ENCODE results near the gene PRKRA. TPM values are rescaled to one million over a fixed set of nuclear protein-coding genes. Genes with fewer than 3 reads are reported as not detected.

PRKRA gene
- total RNA-seq, 4 donors from 2014 or later, result 37.3 to 52.1 (median 45.5) TPM

DNA sequence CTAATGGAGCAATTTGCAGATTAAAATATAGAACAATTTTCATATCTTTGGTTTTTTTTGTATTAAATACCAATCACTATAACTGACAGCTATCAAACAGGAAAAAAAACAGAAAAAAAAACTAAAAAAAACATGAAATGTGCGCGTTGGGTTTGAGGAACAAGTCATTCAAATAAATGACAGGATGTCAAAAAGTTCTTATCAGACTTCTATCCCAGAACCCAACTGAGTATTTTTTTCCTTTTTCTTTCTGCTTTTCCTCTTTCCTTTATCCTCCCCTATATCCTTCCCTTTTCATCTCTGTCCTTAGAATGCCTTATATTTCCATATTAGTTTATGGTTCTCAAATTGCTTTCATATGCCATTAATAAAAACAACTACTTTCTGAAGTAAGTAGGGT is 14.3 kb downstream of the PRKRA start:
- Histone ChIP-seq H3K36me3 (peaks cover 0 to 96% (median 10%) of the 10 kb centered on the region in 3 donors), H3K4me1 (no peaks in the 10 kb centered on the region)
- WGBS, 2 donors, result 87 to 89% methylated on average over 2 of the region's 2 CpGs

DNA sequence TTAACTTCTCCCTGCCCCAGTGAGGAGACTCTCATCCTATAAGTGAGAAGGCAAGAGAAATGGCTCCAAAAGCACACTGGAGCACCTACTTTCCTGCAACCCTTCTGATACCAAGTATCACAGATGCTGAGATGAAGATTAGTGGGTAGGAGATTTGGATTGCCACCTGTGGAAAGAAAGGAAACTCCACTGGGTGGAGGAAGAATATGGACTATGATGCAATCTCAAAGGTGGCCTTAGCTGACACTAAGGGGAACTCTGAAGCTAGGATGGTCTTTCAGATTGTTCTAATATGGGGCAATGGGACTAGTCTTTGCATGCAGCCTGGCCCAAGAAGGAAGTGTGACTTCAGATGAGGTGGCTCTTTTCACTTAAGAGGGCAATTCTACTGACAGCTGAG is 21.6 kb downstream of the PRKRA start:
- Histone ChIP-seq H3K27me3 (no peaks in the 10 kb centered on the region), H3K9me3 (peaks cover 0 to 10% (median 0%) of the 10 kb centered on the region in 4 donors), H3K36me3 (peaks cover 0 to 89% (median 5%) of the 10 kb centered on the region in 3 donors), H3K4me1 (no peaks in the 10 kb centered on the region), H3K27ac (no peak overlapping the region), H3K4me3 (no peak overlapping the region)
- DNase-seq (ENCODE audit: low spot score in 2 of 2), result no peak
- no peak for TF ChIP-seq POLR2A (IDR thresholded peaks at IDR 0.05)
- no peak for TF ChIP-seq EP300 (IDR thresholded peaks at IDR 0.05)
- TF ChIP-seq CTCF (IDR thresholded peaks at IDR 0.05), result no peak

More for the DNA sequence above, 14.3 kb downstream of the PRKRA start:
- Histone ChIP-seq H3K27ac (no peak overlapping the region), H3K27me3 (no peaks in the 10 kb centered on the region), H3K4me3 (no peak overlapping the region), H3K9me3 (no peaks in the 10 kb centered on the region)
- TF ChIP-seq POLR2A (IDR thresholded peaks at IDR 0.05), result no peak
- no peak for TF ChIP-seq EP300 (IDR thresholded peaks at IDR 0.05)
- no peak for TF ChIP-seq CTCF (IDR thresholded peaks at IDR 0.05)
- DNase-seq (ENCODE audit: low spot score in 2 of 2), result no peak

DNA sequence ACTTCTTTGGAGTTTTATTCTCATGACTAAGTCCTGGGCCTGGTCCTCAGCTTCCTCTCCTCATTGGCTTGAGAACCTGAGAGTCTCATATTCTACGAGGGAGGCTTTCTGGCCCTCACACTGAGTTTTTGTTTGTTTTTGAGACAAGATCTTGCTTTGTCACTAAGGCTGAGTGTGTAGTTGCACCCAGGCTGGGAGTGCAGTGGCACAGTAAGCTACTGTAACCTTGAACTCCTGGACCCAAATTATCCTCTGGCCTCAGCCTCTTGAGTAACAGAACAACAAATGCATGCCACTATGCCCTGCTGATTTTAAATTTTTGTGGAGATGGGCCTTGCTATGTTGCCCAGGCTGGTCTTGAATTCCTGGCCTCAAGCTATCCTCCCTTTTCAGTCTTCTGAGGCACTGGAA is 22.6 kb downstream of the PRKRA start:
- H3K4me3 ChIP-seq, result no peak overlapping the region
- peaks cover 0 to 10% (median 0%) of the 10 kb centered on the region in 4 donors for H3K9me3 ChIP-seq
- H3K27me3 ChIP-seq, result no peaks in the 10 kb centered on the region
- no peak overlapping the region for H3K27ac ChIP-seq
- no peak for DNase-seq (ENCODE audit: low spot score in 2 of 2)
- 57 to 84% methylated on average over 1 of the region's 1 CpG for WGBS, 2 donors
- TF ChIP-seq EP300 (IDR thresholded peaks at IDR 0.05) (no peak), POLR2A (IDR thresholded peaks at IDR 0.05) (no peak), CTCF (IDR thresholded peaks at IDR 0.05) (no peak)
- H3K4me1 ChIP-seq, result no peaks in the 10 kb centered on the region
- H3K36me3 ChIP-seq, result peaks cover 0 to 81% (median 5%) of the 10 kb centered on the region in 3 donors

DNA sequence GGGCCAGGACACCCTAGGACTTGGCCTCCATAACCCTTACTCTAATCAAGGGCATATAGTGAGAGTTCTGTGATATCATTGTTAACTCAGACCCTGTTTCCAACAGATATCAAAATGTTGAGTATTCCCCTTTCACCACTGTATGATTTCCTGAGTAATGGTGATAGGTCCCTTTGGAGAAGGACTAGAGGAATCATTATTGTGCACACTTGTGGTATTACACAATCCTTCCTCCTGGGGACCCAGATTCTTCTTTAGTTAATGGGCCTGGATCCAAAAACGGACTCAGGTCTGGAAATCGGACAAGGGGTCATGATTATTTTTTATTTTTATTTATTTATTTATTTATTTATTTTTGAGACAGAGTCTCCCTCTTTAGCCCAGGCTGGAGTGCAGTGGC is 23.5 kb downstream of the PRKRA start:
- DNase-seq (ENCODE audit: low spot score in 2 of 2), result no peak
- no peak overlapping the region for H3K4me3 ChIP-seq
- no peak for TF ChIP-seq POLR2A (IDR thresholded peaks at IDR 0.05)
- TF ChIP-seq CTCF (IDR thresholded peaks at IDR 0.05), result no peak
- no peak for TF ChIP-seq EP300 (IDR thresholded peaks at IDR 0.05)
- 72 to 77% methylated on average over 2 of the region's 2 CpGs for WGBS, 2 donors
- no peak overlapping the region for H3K27ac ChIP-seq
- H3K36me3 ChIP-seq, result peaks cover 0 to 81% (median 5%) of the 10 kb centered on the region in 3 donors
- peaks cover 0 to 10% (median 0%) of the 10 kb centered on the region in 4 donors for H3K9me3 ChIP-seq
- no peaks in the 10 kb centered on the region for H3K27me3 ChIP-seq
- H3K4me1 ChIP-seq, result no peaks in the 10 kb centered on the region

- no peaks in the 10 kb centered on the region for H3K27me3 ChIP-seq
- no peaks in the 10 kb centered on the region for H3K4me1 ChIP-seq
- WGBS, 2 donors, result 81 to 94% methylated on average over 3 of the region's 3 CpGs
- H3K36me3 ChIP-seq, result peaks cover 0 to 80% (median under 1%) of the 10 kb centered on the region in 3 donors
- DNase-seq (ENCODE audit: low spot score in 2 of 2), result no peak
- no peak overlapping the region for H3K4me3 ChIP-seq
- TF ChIP-seq CTCF (IDR thresholded peaks at IDR 0.05) (no peak), POLR2A (IDR thresholded peaks at IDR 0.05) (no peak), EP300 (IDR thresholded peaks at IDR 0.05) (no peak)
- peaks cover 0 to 10% (median 0%) of the 10 kb centered on the region in 4 donors for H3K9me3 ChIP-seq
- H3K27ac ChIP-seq, result no peak overlapping the region
Observed at GRCh38 chr2:178426388-178426787, 24.6 kb downstream of the PRKRA start.

Data from tibial nerve (tissue), 4 donors.